ENCODE results near the gene CYP2A7. TPM values are rescaled to one million over a fixed set of nuclear protein-coding genes. Genes with fewer than 3 reads are reported as not detected.
"Not testable (repeated sequence)": the region's sequence is repeated elsewhere in the genome, so short reads cannot be mapped to it uniquely, and the experiment has no call there.

Gene CYP2A7
- total and polyA plus RNA-seq, 2 of the 8 experiments (the other 6 are each of a cell fraction or from before 2014, with no cell fraction given) = 0.23 TPM; not detected in 1

GRCh38 chr19:40919530-40920299 is 37.7 kb upstream of the CYP2A7 start:
- H4K5ac ChIP-seq (ENCODE audit: insufficient read length, low read depth, low read length); H3K4me3 ChIP-seq (ENCODE audit: extremely low read depth in 1 of 4, insufficient read depth in 2 of 4, low read depth in 3 of 4, low read length in 4 of 4); H4K91ac ChIP-seq (replicated peaks; ENCODE audit: insufficient read length, low read length); H3K14ac ChIP-seq (ENCODE audit: insufficient read length); H4K8ac ChIP-seq (ENCODE audit: extremely low read depth, insufficient read depth, low read length); FAIRE-seq; H4K20me1 ChIP-seq (replicated peaks in 1 of 2; ENCODE audit: control insufficient read depth in 1 of 2, insufficient read depth in 2 of 2, low read length in 2 of 2); H3K4ac ChIP-seq (replicated peaks; ENCODE audit: insufficient read length, low read depth, low read length); CTCF ChIA-PET (ENCODE audit: partially characterized antibody); H3K4me1 ChIP-seq (replicated peaks in 1 of 4; ENCODE audit: control insufficient read depth in 3 of 4, insufficient read depth in 4 of 4, low read length in 3 of 4); H2AFZ ChIP-seq (ENCODE audit: low read length); H2AK5ac ChIP-seq (ENCODE audit: low read depth, low read length); POLR2A ChIA-PET (ENCODE audit: partially characterized antibody); H3K23ac ChIP-seq (ENCODE audit: insufficient read length); H3K4me2 ChIP-seq (ENCODE audit: insufficient read depth in 1 of 2, low read depth in 2 of 2, low read length in 2 of 2); H2BK15ac ChIP-seq (ENCODE audit: low read length); H3K27ac ChIP-seq (ENCODE audit: low read depth, low read length); H3K27me3 ChIP-seq (replicated peaks in 1 of 4; ENCODE audit: control insufficient read depth in 3 of 4, extremely low read depth in 1 of 4, insufficient read depth in 3 of 4, low read length in 3 of 4); H2BK120ac ChIP-seq (replicated peaks; ENCODE audit: low read depth, low read length); H2BK20ac ChIP-seq (ENCODE audit: low read length); H2BK12ac ChIP-seq (ENCODE audit: low read depth, low read length); DNase-seq (ENCODE audit: low read depth in 1 of 2, low spot score in 2 of 2); H3K79me2 ChIP-seq (ENCODE audit: control insufficient read depth in 1 of 2, insufficient read depth in 2 of 2, low read length in 2 of 2); H3K9ac ChIP-seq (replicated peaks in 1 of 4; ENCODE audit: extremely low read depth in 1 of 4, low read depth in 3 of 4, low read length in 3 of 4); H3K9me3 ChIP-seq (ENCODE audit: insufficient read depth in 2 of 2, low read depth in 1 of 2, low read length in 1 of 2); H3K79me1 ChIP-seq (ENCODE audit: low read depth, low read length); H3K36me3 ChIP-seq (ENCODE audit: control insufficient read depth in 2 of 4, insufficient read depth in 4 of 4, low read length in 3 of 4); H2BK5ac ChIP-seq (ENCODE audit: low read depth, low read length); H3K18ac ChIP-seq (ENCODE audit: extremely low read depth, low read length); H3K23me2 ChIP-seq (ENCODE audit: low read depth, low read length); H3K56ac ChIP-seq (replicated peaks; ENCODE audit: insufficient read length, low read depth, low read length): not testable (repeated sequence)
- 94% methylated on average over 7 of the region's 7 CpGs; no CpG with 5 or more reads in 1 of the 2 experiments for WGBS, 2 experiments (ENCODE audit: extremely low coverage in 1 of 2, insufficient coverage in 1 of 2, insufficient read length in 1 of 2, insufficient replicate concordance in 2 of 2, low coverage in 1 of 2, low lambda C conversion rate in 2 of 2, missing lambda C conversion rate in 1 of 2)
- TF ChIP-seq EP300 (IDR thresholded peaks at IDR 0.05; ENCODE audit: borderline replicate concordance in 1 of 2, low read depth in 2 of 2, low read length in 2 of 2) = peak in 1 of 2 experiments; percentile 51; a peak in 1 of 3 replicates
